PFSK-1 (cell line): ENCODE measurements around the gene ID4.

ENCODE experiments used
- FOXP2 ChIP-seq: optimal IDR thresholded peaks from 2 replicates; pipeline ENCODE3; 2011; ENCODE audit warnings: borderline replicate concordance, control low read depth, inconsistent platforms; ENCODE audit not compliant: insufficient read depth; ENCODE audit errors: extremely low read length, extremely low read depth
- POLR2AphosphoS5 ChIP-seq: IDR thresholded peaks from 2 replicates; pipeline ENCODE4 v1.6.1; 2012; ENCODE audit warnings: low read depth, mild to moderate bottlenecking, control low read depth, low read length, moderate library complexity
- REST ChIP-seq, 2 experiments: IDR thresholded peaks; 2 replicates each; pipeline versions ENCODE4 v1.6.1 to v1.8.0; 2011 to 2012; ENCODE audit warnings: low read depth in 2 of 2, low read length in 2 of 2, control low read depth in 1 of 2, inconsistent platforms in 1 of 2, mild to moderate bottlenecking in 1 of 2, moderate library complexity in 1 of 2; ENCODE audit not compliant: insufficient read depth in 1 of 2
- SIN3A ChIP-seq: IDR thresholded peaks from 2 replicates; pipeline ENCODE4 v1.6.1; 2012; ENCODE audit warnings: mild to moderate bottlenecking, low read length, moderate library complexity, borderline replicate concordance; ENCODE audit not compliant: insufficient read depth
- TAF1 ChIP-seq: IDR thresholded peaks from 2 replicates; pipeline ENCODE4 v1.6.1; 2012; ENCODE audit warnings: low read length, control low read depth, borderline replicate concordance; ENCODE audit not compliant: insufficient read depth

ID4 gene

GRCh38 chr6:19848465-19849029 is 11.4 kb downstream of the ID4 start:
- TF ChIP-seq FOXP2: no peak
- no peak for TF ChIP-seq SIN3A
- no peak for TF ChIP-seq POLR2AphosphoS5
- TF ChIP-seq REST (IDR thresholded peaks at IDR 0.05; ENCODE audit: insufficient read depth in 1 of 2, low read depth in 2 of 2, low read length in 2 of 2): no peak
- TF ChIP-seq TAF1: no peak

GRCh38 chr6:19849196-19849595 is 12.0 kb downstream of the ID4 start:
- TF ChIP-seq SIN3A (no peak), REST (IDR thresholded peaks at IDR 0.05; ENCODE audit: insufficient read depth in 1 of 2, low read depth in 2 of 2, low read length in 2 of 2) (no peak), TAF1 (no peak), FOXP2 (no peak), POLR2AphosphoS5 (no peak)

- TF ChIP-seq REST (IDR thresholded peaks at IDR 0.05; ENCODE audit: insufficient read depth in 1 of 2, low read depth in 2 of 2, low read length in 2 of 2) (no peak), FOXP2 (no peak), TAF1 (no peak), SIN3A (no peak)
These were observed 12.6 kb downstream of the ID4 start for GRCh38 chr6:19849755-19850154.

- no peak for TF ChIP-seq REST (IDR thresholded peaks at IDR 0.05; ENCODE audit: insufficient read depth in 1 of 2, low read depth in 2 of 2, low read length in 2 of 2)
- no peak for TF ChIP-seq FOXP2
- TF ChIP-seq SIN3A: no peak
- TF ChIP-seq TAF1: no peak
- TF ChIP-seq POLR2AphosphoS5: no peak
These were observed 14.3 kb downstream of the ID4 start for GRCh38 chr6:19851241-19852089.

- TF ChIP-seq POLR2AphosphoS5: no peak
These were observed 14.9 kb downstream of the ID4 start for GRCh38 chr6:19852090-19852457.
